GM06990 (cell line): ENCODE measurements around the gene CCNJL.

Experiments
- DNase-seq: peaks from one replicate; pipeline ENCODE4 v3.0.0-alpha.2; 2011; ENCODE audit not compliant: insufficient read length; ENCODE audit errors: extremely low read depth
- H3K27me3 ChIP-seq: replicated peaks from 2 replicates; pipeline ENCODE4 v1.6.0; 2011; ENCODE audit warnings: low read length; ENCODE audit not compliant: control insufficient read depth, insufficient read depth
- H3K36me3 ChIP-seq: 2 replicates; pipeline ENCODE4 v1.5.1; 2011; ENCODE audit warnings: low read length; ENCODE audit not compliant: control insufficient read depth, insufficient read depth
- H3K4me3 ChIP-seq: replicated peaks from 2 replicates; pipeline ENCODE4 v1.5.1; 2011; ENCODE audit warnings: low read depth, mild to moderate bottlenecking, control low read depth, low read length
- TF ChIP-seq, protein P1 (sequence below): IDR thresholded peaks from 2 replicates; pipeline ENCODE4 v1.5.1; 2011; ENCODE audit warnings: low read length, control low read depth, mild to moderate bottlenecking, inconsistent platforms; ENCODE audit not compliant: insufficient read depth, poor library complexity, severe bottlenecking

CCNJL gene

DNA sequence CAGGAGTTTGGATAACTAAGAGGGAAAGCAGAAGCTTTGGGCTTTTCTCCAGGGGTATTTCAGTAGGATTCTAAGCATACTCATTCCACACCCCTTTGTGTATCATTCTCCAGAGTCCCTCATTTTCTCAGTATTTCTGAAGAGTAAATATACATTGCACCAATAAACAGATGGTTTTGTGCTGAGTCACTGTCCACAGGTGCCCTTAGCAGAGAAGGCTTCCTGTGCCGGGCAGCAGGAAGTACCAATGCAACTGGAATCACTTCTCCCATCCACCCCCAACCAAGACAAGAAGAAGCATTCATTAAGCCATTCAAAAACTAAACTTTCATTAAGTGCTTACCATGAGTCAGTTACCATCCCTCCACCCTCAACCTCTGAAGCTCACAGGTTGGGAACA, 3.6 kb upstream of the CCNJL start:
- Histone ChIP-seq H3K4me3 (no peak overlapping the region), H3K27me3 (peaks cover under 1% of the 10 kb centered on the region), H3K36me3 (no peaks in the 10 kb centered on the region)
- DNase-seq: no peak
- TF ChIP-seq, protein P1, sequence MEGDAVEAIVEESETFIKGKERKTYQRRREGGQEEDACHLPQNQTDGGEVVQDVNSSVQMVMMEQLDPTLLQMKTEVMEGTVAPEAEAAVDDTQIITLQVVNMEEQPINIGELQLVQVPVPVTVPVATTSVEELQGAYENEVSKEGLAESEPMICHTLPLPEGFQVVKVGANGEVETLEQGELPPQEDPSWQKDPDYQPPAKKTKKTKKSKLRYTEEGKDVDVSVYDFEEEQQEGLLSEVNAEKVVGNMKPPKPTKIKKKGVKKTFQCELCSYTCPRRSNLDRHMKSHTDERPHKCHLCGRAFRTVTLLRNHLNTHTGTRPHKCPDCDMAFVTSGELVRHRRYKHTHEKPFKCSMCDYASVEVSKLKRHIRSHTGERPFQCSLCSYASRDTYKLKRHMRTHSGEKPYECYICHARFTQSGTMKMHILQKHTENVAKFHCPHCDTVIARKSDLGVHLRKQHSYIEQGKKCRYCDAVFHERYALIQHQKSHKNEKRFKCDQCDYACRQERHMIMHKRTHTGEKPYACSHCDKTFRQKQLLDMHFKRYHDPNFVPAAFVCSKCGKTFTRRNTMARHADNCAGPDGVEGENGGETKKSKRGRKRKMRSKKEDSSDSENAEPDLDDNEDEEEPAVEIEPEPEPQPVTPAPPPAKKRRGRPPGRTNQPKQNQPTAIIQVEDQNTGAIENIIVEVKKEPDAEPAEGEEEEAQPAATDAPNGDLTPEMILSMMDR: no peak

DNA sequence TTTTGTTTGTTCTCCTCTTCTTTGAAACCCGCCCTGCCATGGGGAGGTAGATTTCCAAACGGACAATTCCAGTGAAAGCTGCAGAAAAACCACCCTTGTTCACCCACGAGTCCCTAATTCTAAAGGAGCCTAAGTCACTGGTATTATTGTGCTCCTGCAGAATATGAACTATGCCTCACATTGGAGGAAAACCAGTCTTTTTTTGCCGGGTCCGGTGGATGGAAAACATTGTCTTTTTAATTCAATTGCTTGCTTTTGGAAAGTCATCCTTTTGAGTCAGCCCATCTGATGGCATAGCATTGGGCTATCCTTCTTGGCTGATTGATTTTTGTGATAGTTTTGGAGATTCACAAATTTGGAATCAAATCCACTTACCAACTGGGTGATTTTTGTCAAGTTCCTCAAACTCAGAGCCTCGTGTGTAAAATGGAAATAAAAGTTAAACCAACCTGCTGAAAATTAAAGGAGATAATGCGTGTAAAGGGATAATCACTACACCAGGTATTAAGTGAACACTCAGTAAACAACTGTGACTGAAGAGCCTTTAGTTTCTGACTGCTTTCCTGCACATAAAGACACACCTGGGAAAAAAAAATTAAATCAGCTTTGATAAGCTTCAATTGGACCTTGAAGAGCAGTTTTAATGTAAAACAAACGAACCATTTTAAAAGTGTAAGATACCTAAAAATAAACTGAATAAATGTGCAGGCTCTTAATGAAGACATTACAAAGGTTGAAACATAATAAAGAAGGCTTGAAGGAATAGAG, 780 bp upstream of the CCNJL start:
- TF ChIP-seq, protein P1: no peak
- Histone ChIP-seq H3K27me3 (peaks cover 4% of the 10 kb centered on the region), H3K4me3 (no peak overlapping the region; the same call in 1 of the 2 replicates), H3K36me3 (no peaks in the 10 kb centered on the region)
- no peak for DNase-seq

DNA sequence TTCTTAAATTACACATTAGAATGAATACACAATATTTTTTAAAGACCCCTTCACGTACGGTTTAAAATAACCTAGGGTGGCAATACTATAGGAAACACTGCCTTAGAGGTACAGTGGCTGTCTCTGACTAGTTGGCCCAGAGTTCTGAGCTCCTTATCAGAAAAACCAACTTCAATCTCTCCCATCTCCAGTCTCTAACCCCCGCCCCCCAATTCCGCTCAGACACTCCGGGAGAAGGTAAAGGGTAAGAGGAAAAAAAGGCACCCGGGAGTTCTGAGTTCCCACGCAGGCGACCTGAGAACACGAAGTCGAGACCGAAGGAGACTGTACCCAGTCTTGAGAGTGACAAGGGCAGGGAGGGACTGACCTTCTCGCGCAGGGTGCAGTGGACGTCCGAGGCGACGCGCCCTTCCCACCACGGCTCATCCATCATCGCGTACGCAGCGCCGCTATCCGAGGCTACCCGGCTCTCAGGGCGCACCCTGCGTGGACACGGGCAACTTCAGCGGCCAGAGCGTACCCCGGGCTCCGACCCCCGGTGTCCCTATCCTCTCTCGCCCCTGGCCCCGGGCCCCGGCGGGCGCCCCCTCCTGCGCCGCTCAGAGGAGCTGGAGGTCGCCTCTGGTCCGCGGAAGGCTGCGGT, 752 bp downstream of the CCNJL start:
- H3K4me3 ChIP-seq: no peak overlapping the region
- TF ChIP-seq, protein P1: no peak
- no peaks in the 10 kb centered on the region for H3K36me3 ChIP-seq
- DNase-seq: no peak
- H3K27me3 ChIP-seq: peaks cover 4% of the 10 kb centered on the region

DNA sequence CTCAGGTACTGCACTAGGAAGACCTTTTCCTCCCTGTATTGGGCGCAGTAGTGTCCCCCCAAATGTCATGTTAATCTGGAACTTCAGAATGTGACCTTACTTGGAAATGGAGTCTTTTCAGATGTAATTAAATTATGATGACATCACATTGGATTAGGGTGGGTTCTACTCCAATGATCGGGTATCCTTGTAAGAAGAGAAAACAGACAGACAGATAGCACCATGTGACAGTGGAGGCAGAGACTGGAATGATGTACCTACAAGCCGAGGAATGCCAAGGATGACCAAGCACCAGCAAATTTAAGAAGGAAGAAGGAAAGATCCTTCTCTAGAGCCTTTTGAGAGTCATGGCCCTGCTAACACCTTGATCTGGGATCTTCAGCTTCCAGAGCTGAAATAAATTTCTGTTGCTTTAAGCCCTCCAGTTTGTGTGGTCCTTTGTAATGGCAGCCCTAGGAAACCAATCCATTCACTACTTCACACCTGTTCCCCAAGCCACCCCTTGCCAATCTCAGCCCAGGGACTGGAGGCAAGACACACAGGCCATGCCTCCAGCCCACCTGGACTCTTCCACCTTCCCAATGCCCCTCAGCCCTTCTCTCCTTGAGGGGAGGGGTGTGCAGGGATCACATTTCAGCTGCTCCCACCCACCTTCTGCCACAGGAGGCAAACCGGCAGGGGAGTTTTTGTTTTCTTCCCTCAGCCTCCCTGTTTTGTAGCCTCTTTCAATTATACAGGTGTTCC, 1.6 kb downstream of the CCNJL start:
- peaks cover 4% of the 10 kb centered on the region for H3K27me3 ChIP-seq
- no peak overlapping the region for H3K4me3 ChIP-seq
- no peaks in the 10 kb centered on the region for H3K36me3 ChIP-seq
- TF ChIP-seq, protein P1: no peak
- DNase-seq: no peak

DNA sequence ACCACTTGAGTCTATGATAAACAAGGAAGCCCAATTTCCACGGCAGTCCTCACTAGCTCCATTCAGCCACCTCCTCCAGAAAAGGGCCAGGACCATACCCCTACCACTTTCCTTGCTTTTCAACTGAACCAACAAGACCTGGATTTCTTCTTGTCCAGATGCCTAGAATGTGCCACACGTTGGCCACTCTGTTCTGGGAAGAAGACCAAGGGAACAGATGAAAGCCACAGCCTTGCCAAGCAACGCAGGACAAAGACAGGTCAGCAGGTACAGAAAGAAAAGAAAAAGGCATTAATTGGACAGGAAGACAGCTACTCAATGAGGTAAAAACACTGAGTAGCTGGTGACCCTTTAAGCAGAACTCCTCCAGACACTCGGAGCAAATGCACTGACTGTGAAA, 2.2 kb downstream of the CCNJL start:
- TF ChIP-seq, protein P1: no peak

More for the DNA sequence above, 2.2 kb downstream of the CCNJL start:
- H3K27me3 ChIP-seq: peaks cover 4% of the 10 kb centered on the region
- H3K36me3 ChIP-seq: no peaks in the 10 kb centered on the region
- DNase-seq: no peak
- H3K4me3 ChIP-seq: no peak overlapping the region
